Fibroblast of lung (primary cell): ENCODE measurements around the gene NBPF26. TPM values are rescaled to one million over a fixed set of nuclear protein-coding genes. Genes with fewer than 3 reads are reported as not detected.

Source experiments
- polyA plus RNA-seq, 2 donors: library from polyadenylated mRNA; depleted of rRNA in 1 of 2; stranded (reverse) in 1 of 2; unstranded in 1 of 2; fragments of >200 nt; gene quantifications; 2 replicates each; pipeline ENCODE4 v1.2.1, GENCODE V29; 2011 to 2012; ENCODE audit warnings: missing spikeins in 1 of 2
- total RNA-seq: library from RNA; depleted of rRNA; stranded (reverse); fragments of >200 nt; gene quantifications from 2 replicates; pipeline ENCODE4 v1.2.1, GENCODE V29; 2014

Gene NBPF26
- total and polyA plus RNA-seq, 2 donors (not counting 1 experiment from before 2014, with no cell fraction given) = 26.0 to 27.1 TPM

Other genes with a start within 250 kb of the NBPF26 start
- gene PPIAL4A, start 165.8 kb downstream of the NBPF26 start, total RNA-seq = not detected in 2 replicates
- gene PPIAL4A, start 165.8 kb downstream of the NBPF26 start, polyA plus RNA-seq = not detected in 2 replicates